Liver (tissue), 3 donors: ENCODE results near the gene BRCA2.

Source experiments
- CTCF ChIP-seq: fragments of 150-350 bp; IDR thresholded peaks from 2 replicates; pipeline ENCODE4 v1.5.1; 2017; ENCODE audit warnings: improper control_type of control experiment, low read depth, low read length; ENCODE audit not compliant: missing input control
- FOXA1 ChIP-seq: IDR thresholded peaks from 2 replicates; pipeline ENCODE4 v1.6.1; 2016; ENCODE audit warnings: antibody characterized with exemption
- GABPA ChIP-seq, 2 donors: IDR thresholded peaks in 1 of 2; conservative IDR thresholded peaks in 1 of 2; 2 replicates each; pipeline ENCODE4 v1.6.1; 2016; ENCODE audit warnings: antibody characterized with exemption in 2 of 2, mild to moderate bottlenecking in 1 of 2, moderate library complexity in 1 of 2
- SP1 ChIP-seq: IDR thresholded peaks from 2 replicates; pipeline ENCODE4 v1.6.1; 2018; ENCODE audit warnings: antibody characterized with exemption, mild to moderate bottlenecking
- TAF1 ChIP-seq: conservative IDR thresholded peaks from 2 replicates; pipeline ENCODE4 v1.6.1; 2016; ENCODE audit warnings: antibody characterized with exemption, mild to moderate bottlenecking
- donor health status: healthy.
- donor health status: healthy.

GRCh38 chr13:32362574-32362973 is 47.3 kb downstream of the BRCA2 start:
- TF ChIP-seq CTCF, result no peak
- TF ChIP-seq SP1, result no peak
- TF ChIP-seq GABPA (IDR thresholded peaks at IDR 0.05 in 1 of 2, conservative IDR thresholded peaks at IDR 0.05 in 1 of 2), result no peak
- no peak for TF ChIP-seq FOXA1
- TF ChIP-seq TAF1, result no peak
